ENCODE data around the gene OSGIN1.
A peak's percentile ranks its signal among the peaks of the same experiment; 100 is the strongest.

The OSGIN1 gene

DNA sequence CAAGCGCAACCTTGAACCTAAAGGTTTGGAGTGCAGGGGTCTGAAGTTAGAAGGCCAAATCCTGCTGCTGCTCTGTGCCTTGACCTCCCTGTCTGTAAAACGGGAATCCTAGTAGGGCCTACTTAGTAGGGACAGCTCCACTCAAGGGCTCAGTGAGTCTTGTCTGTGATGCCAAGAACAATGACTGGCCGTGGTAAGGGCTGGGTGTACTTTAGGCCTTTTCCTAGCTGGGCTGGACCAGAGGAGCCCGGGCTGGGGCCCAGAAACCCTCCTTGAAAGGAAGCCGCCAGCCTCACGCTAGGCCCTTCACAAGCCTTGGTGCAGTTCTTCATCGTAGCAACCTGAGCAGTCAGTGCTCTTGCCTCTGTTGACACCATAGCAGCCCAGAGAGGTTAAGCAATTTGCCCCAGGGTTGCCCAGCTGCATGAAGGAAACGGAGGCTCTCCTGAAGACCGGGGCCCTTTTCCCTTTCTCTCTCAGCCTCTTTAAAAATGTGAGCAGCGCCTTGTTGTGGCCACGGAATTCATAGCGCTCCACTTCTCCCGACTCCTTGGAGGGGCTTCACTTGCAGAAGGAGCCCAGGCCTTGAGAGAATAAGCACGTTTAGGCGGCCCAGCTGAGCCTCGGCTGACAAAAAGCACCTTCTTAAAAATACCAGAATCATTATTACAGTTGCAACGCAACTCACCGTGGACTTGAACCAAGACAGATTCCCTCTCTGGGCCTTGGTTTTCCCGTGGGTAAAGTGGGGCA, 19.4 kb downstream of the OSGIN1 start:
- DNase-seq (ENCODE audit: low read depth): no peak

DNA sequence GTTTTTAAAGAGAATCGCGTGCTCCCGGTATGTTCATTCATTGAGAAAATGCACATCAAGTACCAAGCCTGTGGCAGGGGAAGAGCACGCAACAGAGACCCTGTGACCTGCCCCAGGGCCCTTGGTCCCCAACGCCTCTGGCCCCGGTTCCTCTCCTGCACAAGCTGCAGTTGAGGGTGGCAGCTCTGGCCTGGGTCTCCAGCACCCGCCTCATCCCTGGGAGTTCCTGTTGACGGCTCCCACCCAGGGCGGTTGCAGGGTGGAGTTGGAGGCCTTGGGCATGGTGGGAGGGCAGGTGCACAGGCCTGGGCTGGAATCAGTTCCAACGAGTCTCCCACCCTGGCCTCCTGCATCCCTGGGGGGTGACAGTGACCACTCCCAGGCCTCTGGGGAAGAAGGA, 20.0 kb downstream of the OSGIN1 start:
- no peak for DNase-seq (ENCODE audit: low read depth)

DNA sequence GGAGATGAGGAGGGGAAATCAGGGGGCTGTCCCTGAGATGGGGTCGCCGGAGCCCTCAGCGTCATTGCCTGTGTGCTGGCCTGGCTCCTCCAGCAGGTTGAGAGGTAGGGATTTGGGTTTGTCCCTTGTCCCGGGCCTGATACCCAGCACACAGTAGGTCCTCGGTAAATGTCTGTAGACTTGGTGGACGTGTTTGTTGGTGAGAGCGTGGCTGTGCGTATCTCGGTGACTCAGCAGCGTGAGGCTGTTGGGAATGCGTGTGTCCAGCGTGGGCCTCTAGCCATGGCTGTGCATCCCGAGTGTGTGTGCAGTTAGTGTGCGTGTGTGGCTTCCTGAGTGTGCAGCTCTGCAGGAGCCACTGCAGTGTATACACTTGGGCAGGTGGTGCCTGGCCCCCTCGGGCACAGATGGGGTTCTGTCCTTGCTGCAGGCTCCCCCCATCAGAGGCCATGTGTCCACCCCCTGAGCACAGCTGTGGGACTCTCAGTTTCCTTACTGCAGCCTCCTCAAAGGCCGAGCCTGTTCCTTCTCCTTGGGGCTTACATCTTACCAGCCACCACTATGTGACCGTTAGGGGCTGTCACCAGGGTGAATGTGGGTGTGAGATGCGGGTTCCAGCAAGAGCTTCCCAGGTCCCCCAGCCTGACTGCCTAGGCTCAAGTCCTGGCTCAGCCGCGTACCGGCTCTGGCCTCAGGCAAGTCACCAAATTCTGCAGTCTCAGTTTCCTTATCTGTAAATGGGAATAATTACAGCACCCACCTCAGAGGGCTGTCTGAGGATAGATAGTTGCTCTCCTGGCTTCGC, 20.7 kb downstream of the OSGIN1 start:
- DNase-seq (ENCODE audit: low read depth): no peak

DNA sequence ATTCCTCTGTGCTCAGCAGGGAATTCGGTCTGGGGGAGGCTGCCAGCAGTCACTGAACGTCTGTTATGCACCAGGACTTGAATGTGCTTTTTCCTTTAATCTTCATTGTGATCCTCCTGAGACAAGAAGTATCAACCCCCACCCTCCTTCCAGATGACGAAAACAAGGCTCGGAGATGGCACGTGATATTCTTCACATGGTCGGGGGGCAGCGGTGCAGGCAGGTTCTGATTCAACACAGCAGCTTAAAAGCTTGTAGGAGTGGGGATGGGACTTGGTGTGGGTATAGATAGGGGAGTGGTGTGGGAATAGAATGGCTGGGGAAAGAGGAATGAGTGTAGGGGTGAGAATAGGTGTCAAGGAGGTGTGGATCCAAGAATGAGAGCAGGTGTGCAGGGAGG, 21.4 kb downstream of the OSGIN1 start:
- no peak for DNase-seq (ENCODE audit: low read depth)

DNA sequence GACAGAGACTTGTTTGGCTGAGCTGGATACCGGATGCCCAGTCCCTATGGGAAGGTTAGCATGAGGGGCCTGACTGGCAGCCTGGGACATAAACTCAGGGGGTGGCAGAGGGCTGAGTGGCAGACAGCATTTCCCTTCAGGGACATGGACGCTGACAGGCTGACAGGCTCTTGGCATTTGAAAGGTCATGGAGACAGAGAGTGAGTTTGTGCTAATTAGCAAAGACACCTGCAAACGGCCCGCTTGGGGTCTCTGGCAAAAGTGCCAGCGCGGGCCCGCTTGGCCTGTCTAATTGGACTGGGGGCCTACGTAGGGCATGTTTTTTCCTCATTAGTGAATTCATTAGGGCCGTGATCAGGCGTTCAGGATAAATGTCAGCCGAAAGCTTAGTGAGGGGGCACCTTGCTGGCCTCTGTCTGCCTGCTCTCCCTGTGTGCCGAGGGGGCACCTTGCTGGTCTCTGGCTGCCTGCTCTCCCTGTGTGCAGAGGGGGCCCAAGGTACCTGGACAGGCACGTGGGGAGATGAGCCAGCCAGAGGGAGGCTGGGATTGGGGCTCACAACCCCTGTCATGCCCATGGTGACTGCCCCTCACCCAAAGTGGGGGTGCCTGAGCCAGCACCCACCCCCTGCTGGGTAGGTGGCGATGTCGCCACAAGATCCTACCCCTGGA, 22.7 kb downstream of the OSGIN1 start:
- DNase-seq (ENCODE audit: low read depth): no peak

DNA sequence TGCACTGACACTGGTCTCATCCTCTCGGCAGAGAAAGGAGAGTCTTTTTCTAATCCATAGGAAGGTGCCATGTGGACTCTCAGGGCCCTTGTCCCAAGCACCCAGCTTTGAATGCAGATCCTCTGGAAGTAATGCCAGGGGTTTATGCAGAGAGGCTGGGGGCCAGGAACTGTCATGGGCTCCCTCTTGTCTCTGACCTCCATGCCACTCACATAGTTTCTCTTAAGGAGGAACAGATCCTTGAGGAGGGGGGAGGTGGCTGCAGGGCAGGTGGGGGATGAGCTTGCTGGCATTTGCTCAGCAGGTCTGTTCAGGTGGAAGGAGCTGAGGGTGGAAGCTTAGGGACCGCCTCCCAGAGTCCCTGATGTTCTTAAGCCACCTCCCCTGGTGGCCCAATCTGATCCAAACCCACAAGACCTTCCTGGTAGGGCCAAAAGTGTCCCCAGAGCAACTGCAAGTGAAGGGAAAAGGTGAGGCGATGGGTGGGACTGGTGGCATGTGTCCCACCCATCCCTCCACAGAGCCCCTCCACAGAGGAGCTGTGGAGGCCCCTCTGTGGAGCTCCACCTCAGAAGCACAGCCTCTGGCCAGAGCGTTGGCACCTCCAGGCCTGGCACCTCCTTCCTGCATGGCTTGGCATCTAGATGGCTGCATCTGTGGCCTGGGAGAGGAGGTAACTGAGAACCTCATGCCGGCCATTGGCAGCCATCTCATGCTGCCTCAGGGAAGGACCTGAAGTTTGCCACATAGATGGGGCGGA, 24.2 kb downstream of the OSGIN1 start:
- no peak for DNase-seq (ENCODE audit: low read depth)

DNA sequence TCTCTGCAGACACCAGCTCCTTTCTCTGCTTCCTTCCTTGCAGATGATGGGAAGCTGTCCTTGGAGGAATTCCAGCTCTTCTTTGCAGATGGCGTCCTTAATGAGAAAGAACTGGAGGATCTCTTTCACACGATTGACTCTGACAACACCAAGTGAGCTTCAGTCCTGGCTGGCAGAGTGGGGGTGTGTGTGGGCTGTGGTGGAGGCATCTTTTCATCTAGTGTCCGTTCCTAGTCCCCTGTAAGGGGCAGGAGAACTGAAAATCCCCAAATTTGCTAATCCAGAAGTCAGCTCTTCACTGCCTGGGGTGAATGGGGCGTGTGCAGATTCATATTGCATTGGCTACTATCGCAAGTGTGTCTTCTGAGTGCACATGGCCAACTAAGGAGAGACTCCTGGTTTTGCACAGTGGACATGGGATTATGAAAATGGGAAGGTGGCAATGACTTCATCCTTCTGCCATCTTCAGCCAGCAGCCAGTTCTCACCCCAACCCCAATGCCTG, 25.4 kb downstream of the OSGIN1 start:
- DNase-seq (ENCODE audit: low read depth): no peak

DNA sequence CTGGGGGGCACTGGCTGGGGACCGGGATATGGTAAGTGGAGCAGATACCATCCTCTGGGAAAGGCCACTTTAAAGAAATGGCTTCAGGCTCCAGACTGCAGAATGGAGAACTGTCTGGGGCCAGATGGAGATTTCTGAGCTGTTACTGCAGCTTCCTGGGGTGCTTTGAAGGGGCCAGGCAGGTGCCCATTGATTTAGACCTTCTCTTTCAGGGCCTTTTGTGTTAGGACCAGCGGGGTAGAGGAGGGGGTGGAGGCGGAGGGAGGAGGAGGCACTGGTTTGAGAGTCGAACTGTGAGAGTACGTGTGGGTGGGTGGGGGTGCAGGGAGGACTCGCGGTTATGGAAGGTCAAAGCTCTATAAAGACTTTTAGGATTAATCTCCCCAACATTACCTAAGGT, 26.4 kb downstream of the OSGIN1 start:
- DNase-seq (ENCODE audit: low read depth): no peak

DNA sequence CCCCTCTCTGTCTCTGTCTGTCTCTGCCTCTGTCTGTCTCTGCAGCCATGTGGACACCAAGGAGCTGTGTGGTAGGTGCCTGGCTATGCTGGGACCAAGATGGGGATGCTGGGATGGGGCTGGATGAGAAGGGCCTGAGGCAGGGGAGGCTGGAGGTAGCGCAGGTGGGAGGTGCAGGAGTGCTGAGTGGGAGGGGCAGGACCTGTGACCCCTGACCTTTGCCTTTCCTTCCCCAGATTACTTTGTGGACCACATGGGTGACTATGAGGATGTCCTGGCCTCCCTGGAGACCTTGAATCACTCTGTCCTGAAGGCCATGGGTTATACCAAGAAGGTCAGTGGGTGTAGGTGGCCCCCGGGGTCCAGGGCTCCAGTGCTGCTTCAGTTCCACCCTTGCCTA, 27.8 kb downstream of the OSGIN1 start:
- no peak for DNase-seq (ENCODE audit: low read depth)

DNA sequence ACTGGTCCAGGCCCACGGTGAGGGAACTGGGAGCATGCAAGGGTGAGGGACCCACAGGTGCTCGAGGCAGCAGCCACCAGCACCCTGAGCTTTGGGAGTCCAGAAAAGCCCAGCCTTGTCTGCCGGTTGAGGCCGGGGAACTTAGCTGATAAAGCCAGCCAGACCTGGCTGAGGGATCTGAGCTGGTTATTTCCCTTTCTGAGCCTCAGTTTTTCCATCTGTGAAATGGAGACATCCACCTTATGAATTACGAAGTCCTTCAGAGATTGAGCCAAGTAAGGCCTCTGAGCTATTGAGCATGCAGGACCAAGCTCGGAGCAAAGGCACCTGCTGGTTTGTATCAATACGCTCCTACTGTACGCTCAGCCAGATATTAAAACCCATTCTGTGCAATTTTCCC, 28.8 kb downstream of the OSGIN1 start:
- no peak for DNase-seq (ENCODE audit: low read depth)

DNA sequence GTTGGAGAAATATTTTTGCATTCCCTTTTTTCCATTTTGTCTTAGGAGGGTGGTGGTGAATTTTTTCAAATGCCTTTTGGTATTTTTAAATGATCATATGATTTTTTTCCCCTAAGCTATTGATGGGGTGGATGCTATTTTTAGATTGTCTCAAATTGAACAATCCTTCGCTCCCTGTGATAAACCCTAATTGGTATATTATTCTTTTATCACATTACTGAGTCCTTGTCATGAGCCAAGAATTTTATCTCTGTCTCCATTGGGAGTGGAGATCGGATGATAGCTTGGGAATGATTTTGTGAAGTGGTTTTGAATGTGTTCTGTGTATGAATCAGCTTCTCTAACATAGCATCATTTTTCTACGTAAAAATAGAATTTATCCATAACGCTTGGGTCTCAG, 30.5 kb downstream of the OSGIN1 start:
- DNase-seq (ENCODE audit: low read depth): no peak

DNA sequence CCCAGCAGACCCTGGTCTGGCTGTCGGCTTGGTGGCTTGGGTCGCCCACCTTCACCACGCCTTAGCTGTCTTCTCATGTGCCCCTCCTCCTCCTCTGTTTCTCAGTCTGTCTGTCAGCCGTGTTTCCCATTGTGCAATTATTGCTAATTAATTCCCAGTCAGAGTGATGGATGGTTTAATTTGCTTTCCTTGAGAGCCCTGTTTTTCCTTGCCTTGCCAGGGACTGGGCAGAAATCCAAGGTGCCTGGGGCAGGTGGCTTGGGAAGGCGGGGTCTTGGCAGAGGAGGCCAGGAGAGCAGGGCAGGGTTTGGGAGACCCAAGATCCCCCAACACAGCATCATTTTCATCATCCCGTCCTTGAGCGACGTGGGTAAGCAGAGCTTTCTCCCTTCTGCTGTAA, 36.3 kb downstream of the OSGIN1 start:
- DNase-seq (ENCODE audit: low read depth): no peak

DNA sequence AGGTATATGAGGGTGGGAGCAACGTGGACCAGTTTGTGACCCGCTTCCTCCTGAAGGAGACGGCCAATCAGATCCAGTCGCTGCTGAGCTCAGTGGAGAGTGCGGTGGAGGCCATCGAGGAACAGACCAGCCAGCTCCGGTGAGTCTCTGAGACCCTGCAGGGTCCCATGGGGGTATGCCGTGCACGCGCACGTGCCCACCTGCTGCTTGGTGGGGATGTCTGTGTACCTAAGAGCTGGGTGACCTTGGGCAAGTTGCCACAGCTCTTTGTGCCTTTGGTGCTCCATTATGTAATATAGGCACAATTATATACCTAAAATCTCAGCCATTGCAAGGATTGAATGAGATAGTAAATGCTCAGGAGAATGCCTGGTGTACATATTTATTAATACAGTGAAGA, 37.5 kb downstream of the OSGIN1 start:
- DNase-seq (ENCODE audit: low read depth): no peak

DNA sequence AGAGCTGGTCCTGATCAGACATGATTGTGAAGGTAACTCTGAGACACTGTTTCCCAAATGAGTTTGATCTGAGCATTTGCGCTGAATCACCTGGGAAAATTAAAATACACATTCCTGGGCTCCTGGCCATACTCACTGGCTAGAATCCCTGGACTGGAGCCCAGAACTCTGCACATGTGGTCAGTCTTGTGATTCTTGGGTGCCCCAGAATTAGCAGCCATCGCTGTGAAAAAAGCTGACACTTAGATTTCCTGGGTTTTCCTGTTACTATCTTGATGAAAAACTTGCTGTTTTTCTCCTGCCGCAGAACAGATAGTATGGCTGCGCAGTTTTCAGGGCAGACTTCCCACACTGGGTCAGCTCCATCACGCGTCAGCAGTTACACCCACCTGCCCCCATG, 39.6 kb downstream of the OSGIN1 start:
- peak; percentile 35 for DNase-seq (ENCODE audit: low read depth)

DNA sequence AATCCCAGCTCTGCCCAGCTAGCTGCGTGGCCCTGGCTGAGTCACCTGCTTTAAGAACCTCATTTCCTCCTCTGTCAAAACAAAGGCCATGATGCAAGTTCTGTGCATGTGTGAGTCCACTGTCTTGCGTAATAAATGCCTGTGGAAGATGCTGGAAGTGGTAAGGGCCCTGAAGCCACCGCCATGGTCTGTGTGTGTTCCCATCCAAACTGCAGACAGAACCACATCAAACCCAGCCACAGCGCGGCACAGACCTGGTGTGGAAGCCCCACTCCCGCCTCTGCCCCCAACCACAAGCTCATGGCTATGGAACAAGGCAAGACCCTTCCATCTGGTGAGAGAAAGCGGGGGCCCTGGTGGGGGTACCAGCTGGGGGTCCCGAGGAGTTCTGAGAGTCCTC, 41.0 kb downstream of the OSGIN1 start:
- peak; percentile 82 for DNase-seq (ENCODE audit: low read depth)

DNA sequence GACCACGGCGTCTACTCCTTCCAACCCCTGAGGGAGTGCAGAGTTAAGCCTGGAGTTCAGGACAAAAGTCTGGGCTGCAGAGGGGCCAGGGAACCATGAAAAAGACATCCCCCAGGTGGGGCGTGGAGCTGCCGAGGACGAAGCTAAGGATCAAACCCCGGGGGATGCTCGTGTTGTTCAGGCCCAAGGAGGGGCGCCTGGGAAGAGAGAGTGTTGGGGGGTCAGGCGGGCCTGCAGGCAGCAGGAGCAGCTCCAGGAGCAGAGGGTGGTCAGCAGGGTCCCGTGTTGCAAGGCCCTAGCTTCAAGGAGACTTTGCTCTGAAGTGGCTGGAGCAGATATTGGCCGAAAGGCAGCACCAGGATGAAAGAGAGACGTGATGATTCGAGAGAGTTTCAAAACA, 41.7 kb downstream of the OSGIN1 start:
- DNase-seq (ENCODE audit: low read depth): no peak

DNA sequence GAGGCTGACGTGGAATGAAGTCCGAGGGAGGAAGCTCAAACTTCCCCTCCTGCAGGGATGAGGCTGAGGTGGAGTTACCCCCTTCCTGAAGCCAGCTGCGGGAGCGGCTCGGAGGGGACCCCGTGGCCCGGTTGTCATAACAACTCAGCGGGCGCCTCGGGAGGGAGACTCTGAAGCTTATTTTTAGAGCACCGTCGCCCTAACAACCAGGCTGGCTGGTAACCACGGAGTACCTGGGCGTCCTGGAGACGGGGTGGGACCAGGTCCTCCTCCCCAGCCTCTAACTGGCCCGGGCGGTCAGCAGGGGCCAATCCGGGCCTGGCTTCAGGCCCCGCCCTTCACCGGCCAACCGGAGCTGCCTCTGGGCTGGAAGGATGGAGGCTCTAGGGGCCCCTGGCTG, 42.7 kb downstream of the OSGIN1 start:
- no peak for DNase-seq (ENCODE audit: low read depth)

DNA sequence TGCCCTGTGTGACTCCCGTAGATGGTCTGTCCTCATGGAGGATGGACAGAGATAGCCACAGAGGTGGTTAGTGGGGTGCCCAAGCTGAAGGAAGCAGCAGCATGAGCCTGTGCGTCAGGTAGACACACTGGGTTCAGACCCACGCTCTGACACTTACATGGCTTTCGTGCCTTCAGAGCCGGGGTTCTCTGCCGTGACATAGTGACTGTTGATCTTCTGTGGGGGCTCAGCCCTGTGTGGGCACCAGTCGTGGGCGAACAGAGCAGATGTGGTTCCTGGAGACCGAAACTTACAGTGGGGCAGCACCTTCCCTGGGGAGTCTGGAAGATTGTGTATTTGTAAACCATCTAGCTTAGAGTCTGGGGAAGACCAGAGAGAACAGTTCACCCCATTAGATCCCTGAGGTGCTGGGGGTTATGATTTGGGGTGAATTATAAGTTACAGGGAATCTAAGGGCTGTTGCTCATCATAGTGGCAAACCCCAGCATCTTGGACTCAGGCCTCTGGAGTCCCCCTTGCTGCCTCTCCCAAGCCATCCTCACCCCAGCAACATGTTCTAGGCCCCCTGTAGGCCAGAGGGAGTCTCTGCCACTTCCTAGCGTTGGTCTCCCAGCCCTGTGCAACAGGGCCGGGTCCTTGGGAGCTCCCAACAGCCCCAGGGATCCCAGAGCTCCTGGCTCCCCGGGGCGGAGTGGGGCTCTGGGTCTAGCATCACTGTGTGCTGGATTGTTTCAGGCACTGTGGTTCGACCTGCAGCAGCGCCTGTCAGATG, 43.6 kb downstream of the OSGIN1 start:
- DNase-seq (ENCODE audit: low read depth): no peak

DNA sequence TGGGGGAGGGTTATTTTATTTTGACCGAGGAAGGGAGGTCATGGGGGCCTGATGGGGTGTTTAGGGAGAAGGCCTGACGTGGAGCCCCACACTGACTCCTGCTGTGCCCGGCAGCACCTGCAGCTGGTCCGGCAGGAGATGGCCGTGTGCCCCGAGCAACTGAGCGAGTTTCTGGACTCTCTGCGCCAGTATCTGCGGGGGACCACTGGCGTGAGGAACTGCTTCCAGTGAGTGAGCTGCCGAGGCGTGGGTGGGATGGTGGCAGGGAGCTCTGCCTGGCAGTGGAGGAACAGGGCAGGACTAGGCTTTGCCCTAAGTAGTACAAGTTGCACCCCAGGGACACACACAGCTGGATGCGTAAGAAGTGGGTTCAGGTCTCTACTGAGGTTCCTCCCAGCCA, 45.1 kb downstream of the OSGIN1 start:
- no peak for DNase-seq (ENCODE audit: low read depth)

DNA sequence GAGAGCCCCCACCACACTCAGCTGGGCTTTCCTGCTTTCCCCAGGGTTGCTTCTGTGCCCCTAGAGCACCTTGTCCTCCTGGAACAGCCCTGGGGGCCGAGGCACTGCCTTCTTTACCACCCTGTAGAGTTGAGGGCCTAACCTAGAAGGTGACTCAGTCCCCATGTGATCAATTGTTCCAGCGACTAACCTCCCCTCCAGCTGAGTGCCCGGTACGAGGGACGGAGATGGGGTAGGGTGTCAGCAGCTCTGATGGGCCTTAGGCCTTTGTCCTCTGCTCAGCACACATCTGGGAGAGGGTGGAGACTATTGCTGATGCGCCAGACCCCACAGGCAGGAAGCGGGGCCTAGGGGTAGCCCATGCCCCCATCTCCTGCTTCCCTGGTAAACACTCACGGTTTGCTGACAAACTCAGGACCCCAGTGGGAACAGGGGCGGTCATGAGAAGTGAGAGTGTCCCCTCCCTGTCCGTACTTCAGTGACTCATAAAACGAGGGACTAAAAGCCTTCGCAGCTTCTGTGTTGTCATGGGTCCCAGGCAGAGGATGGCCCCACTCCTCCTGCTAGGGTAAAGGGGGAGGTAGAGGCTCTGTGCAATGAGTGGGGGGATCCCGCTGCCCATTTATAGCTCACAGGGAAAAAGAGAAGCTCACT, 48.1 kb downstream of the OSGIN1 start:
- DNase-seq (ENCODE audit: low read depth): no peak

DNA sequence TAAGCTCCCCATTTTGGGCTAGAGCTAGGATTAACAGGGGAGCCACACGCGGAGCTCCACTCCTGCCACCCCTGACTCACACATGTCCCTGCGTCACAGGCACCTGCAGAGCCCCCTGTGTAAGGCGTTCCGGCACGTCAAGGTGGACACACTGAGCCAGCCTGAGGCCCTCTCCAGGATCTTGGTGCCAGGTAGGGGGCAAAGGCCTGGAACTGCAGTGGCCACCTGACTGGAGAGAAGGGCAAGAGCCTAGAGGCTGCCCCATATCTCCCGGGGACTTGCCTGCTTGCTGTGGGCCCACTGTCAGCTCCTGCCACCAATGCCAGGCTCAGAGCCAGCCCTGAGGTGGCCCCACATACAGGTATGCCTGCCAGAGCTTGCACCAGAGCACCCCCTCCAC, 48.7 kb downstream of the OSGIN1 start:
- DNase-seq (ENCODE audit: low read depth): no peak

Data from non-pigmented ciliary epithelial cell (primary cell).